Fibroblast of peridontal ligament (primary cell): ENCODE results near the gene KIAA0040.

Experiments
- DNase-seq: peaks from one replicate; pipeline ENCODE4 v3.0.0-alpha.2; 2010; ENCODE audit errors: extremely low read depth

Gene KIAA0040

GRCh38 chr1:175171036-175171913, 21.3 kb downstream of the KIAA0040 start:
- DNase-seq, result no peak

DNA sequence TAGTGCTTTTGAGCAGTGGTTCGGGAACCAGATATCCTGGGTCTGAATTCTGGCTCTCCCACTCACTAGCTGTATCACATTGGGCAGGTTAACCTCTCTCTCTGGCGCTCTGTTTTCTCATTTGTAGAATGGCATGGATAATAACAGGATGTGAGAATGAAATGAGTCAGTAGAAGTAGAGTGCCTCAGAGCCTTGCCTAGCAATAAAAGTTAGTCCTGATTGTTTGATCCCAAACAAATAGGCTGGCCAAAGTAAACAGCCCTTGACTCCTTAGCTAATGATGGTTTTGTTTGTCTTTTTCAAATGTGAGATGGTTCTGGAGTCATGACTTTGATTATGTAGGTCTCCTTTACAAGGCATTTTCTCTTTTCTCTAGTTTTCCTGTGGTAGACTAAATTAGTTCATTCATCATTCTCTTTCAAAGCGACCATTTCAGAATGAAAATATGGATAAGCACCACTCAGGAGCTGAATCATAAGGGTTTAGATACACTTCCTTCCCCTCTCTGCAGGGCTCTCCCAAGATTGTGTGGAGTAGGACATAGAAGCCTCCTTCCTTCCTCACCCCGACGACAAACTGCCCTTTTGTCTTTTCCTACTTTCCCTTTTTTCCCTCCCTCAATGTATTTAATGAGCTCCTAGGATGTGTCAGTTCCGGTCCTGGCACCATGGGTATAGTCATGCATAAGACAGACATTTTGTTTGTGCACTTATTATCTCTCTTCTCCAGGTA, 23.1 kb downstream of the KIAA0040 start:
- DNase-seq, result no peak

- no peak for DNase-seq
These were observed 23.8 kb downstream of the KIAA0040 start for GRCh38 chr1:175168782-175169181.

GRCh38 chr1:175167861-175168260, 24.7 kb downstream of the KIAA0040 start:
- DNase-seq, result no peak

- no peak for DNase-seq
These were observed 25.8 kb downstream of the KIAA0040 start for GRCh38 chr1:175166746-175167145.

GRCh38 chr1:175164751-175165150, 27.8 kb downstream of the KIAA0040 start:
- DNase-seq, result no peak

DNA sequence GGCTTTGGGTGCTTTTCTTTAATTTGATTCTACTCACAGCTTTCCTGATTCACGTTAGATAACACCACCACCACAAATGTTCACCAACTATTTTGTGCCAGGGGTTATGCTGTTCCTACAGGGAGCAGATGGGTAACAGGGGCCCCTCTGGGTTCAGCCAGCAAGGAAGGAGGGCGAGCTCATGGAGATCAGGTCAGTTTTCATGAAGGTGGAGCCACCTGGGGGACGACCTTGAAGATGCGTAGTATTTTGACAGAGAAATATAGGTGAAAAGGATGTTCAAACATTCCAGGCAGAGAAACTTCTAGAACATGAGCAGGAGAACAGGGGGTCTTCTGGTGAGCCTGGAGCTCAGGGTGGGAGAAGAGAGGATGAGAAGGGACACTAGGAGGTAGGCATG, 28.9 kb downstream of the KIAA0040 start:
- DNase-seq, result no peak

DNA sequence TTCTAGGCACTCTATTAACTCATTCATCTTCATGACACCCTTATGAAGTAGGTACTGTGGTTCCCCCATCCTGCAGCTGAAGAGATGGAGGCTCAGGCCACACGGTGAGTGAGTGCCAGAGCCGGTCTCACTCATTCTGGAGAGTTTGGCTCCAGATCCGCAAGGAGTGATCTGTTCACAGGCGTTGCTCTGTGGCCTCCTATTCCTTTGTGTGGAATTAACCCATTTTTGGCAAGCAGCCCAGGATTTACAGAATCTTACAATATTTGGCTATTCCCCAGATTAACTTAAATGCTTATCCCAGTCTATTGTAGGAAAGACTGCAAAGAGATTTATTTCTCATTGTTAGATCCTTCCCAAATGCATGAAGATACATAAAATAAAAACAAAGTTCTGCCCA, 29.6 kb downstream of the KIAA0040 start:
- no peak for DNase-seq

DNA sequence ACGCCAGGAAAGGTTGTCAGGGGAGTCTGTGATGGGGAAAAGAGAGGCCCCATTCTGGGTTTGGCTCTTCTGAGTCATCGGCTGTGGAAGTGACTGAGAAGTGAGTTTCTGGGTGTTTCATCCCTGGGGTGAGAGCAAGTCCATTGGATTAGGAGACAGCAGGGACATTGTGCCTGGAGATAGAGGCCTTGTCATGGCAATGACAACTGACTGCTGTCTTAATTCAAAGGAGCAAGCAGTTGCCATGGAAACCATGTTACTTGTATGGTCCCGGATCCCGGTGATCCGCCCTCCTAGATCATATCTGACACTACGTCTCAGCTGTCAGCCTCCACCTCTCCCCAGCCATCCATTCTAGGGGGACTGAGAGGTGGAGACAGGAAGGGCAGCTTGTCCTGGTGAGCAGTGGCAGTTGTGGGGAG, 34.4 kb downstream of the KIAA0040 start:
- DNase-seq, result no peak

DNA sequence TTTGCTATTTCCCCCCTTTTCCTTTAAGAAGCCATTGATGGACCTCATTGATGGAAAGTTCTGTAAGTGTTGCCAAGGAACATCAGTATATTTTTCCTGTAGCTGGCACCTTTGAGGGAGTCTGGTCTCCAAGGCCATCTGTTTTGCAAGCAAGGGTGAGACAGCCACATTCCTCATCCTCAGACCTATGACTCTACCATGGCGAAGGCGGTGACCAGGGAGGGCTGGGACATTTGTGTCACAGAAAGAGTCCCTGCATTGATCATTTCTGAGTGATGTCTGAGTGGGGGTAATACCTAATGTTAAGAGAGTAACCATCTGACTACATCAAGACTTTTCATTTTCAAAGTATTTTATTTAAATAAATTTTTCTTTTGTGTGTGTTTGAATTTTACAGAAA, 35.4 kb downstream of the KIAA0040 start:
- no peak for DNase-seq

DNA sequence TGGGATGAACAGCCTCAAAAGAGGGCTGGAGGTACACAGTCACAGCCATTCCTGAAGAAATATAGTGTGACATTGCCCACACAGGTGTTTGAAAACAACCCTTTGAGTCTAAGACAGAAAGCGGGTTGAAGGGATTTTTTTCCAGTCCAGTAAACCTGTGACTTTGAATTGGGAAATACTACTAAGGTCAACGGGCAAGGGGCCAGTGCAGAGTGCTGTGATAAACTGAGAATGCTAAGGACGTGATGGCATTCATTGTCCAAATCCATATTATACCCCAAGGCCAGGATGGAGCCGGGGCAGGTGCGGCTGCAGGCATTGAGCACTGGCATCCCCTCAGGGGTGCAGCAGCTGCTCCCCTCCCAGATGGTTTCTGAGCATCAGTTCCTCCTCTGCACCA, 36.6 kb downstream of the KIAA0040 start:
- DNase-seq, result no peak

GRCh38 chr1:175155473-175155856, 37.1 kb downstream of the KIAA0040 start:
- no peak for DNase-seq

GRCh38 chr1:175154629-175155472, 37.7 kb downstream of the KIAA0040 start:
- peak; percentile 35 for DNase-seq

GRCh38 chr1:175152006-175152652, 40.4 kb downstream of the KIAA0040 start:
- peak; percentile 41 for DNase-seq

GRCh38 chr1:175150596-175151319, 41.8 kb downstream of the KIAA0040 start:
- no peak for DNase-seq

DNA sequence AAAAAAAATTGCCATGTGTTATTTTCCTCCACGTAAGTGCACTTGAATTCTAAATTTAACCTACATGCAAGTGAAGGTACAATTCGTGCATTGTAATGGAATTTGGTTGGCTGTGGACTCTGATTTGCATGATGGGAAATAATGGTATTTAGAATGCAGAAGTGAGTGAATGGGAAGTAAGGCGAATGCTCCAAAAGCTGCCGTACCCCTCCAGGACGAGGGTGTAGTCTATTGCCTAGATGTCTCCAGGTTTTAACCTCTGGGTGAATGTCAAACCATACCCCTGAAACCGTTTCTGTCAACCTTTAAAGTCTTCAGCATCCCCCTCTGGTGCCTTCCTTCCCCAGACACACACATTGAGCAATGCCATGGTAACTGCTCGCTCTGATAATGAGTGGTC, 44.5 kb downstream of the KIAA0040 start:
- DNase-seq, result no peak

DNA sequence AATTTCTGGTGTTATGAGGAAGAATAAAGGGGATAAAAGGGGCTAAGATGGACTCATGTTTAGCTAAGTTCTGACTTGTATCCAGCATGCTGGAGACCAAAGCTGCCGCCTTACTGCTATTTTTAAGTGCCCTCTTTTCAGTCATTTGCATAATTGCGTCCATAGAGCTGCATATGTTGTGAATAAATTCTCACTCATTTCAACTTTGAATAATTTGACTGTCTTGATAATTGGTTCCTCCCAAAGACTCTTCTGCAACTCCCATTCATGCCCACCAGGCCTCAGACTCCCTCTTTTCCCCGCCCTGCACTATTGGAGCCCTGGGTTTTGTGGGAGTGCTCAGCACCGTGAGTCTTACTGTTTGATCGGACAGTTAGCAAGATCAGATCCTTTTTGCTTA, 45.0 kb downstream of the KIAA0040 start:
- DNase-seq, result no peak

DNA sequence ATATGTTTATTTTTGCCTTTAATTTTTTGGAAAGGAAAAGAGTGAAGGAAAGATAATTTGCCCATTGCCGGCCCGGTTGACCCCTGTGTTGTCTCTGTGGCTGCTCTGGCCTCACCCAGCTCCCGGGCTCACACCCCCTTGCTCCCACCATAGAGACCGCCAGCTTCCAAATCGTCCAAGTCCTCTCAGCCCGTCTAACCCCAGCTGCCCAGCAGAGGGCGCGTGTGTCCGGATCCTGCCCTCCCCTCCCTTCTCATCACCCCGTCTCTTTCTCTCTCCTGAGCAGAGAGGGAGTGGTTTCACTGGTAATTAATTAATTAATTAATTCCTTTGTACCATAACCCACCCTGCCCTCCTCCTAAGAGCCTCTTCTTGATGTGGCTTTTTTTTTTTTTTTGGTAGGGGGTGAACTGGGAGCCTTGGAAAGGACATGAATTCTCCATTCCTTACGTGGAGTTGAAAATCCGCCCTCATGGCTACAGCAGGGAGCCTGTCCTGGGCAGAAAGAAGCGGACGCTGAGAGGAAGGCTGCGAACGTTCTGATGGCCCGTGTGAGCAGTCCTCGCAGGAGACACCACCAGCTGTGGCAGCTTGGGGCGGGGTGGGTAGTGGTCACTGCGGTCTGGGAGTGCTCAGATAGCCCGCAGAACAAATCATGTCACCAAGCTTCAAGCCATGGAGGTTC, 45.9 kb downstream of the KIAA0040 start:
- DNase-seq, result peak; percentile 25

DNA sequence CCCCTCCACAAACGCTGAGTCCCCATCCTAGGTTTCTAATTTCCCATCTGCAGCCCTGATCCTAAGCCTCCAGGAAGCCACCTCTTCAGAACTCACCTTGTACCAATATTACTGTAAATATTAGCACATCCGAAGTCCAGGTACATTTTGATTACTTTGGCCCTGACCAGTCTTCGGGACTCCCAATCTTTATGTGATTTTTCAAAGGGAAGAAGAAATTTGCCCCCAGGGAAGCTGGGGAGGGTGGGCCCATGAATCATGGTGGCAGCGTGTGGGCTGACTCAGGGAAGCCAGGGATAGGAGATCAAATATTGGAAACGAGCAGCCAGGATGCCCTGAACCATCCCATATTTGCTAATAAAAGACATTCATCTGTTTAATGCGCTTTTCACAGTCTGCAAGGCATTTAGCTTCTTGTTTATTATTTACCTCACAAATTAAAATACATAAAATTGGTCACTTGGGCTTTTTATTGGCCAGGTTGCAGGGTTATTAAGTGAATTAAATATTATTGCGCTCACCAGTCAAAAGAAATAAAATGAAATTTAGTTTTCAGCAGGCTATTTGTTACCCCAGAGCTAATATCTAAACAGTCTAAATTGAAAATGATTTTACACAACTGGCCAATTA, 46.6 kb downstream of the KIAA0040 start:
- DNase-seq, result no peak

GRCh38 chr1:175138579-175138978, 54.0 kb downstream of the KIAA0040 start:
- no peak for DNase-seq
